Pancreas (tissue), 10 donors: ENCODE measurements around the gene RBPJ. TPM values are rescaled to one million over a fixed set of nuclear protein-coding genes. Genes with fewer than 3 reads are reported as not detected.

Experiments used
- ATAC-seq, 4 donors: fragments of 200-7000 bp; cut with Tn5 transposase; one replicate each; pipeline versions ENCODE4 v1.8.0 to v1.9.1; 2020; ENCODE audit warnings: mild to moderate bottlenecking in 4 of 4, moderate library complexity in 4 of 4
- DNase-seq, 6 donors: peaks; one replicate each; pipeline ENCODE4 v3.0.0-alpha.2; 2020
- FAIRE-seq: peaks from 2 replicates; lab custom pipeline; 2012; peaks lifted over from hg19 to GRCh38; lab: Jason Lieb, UNC
- H3K27ac ChIP-seq, 4 donors: fragments of 200-600 bp; sonication (generic); 1 replicate in 3 of 4; 2 replicates in 1 of 4; pipeline versions ENCODE4 v1.5.0 to v1.8.0; 2020
- H3K27me3 ChIP-seq, 4 donors: fragments of 200-600 bp; one replicate each; pipeline ENCODE4 v1.8.0; 2021
- H3K36me3 ChIP-seq, 3 donors: fragments of 200-600 bp; sonication (generic) in 1 of 3; one replicate each; pipeline versions ENCODE4 v1.5.0 to v1.8.0; 2020 to 2021
- H3K4me1 ChIP-seq, 3 donors: fragments of 200-600 bp; one replicate each; pipeline ENCODE4 v1.8.0; 2021
- H3K4me3 ChIP-seq, 4 donors: fragments of 200-600 bp; sonication (generic) in 2 of 4; one replicate each; pipeline versions ENCODE4 v1.5.0 to v1.8.0; 2020 to 2021
- H3K9me3 ChIP-seq, 4 donors: fragments of 200-600 bp; one replicate each; pipeline ENCODE4 v1.8.0; 2021
- WGBS, 2 donors: extraction: QIAGEN DNeasy Blood & Tissue Kit; methylation state at CpG; one replicate each; pipeline ENCODE4 v1.1.7; 2013; 5-methylcytosine and 5-hydroxymethylcytosine counted together
- intact Hi-C, 3 donors: fragments of 100-400 bp; cut with DNase I; formaldehyde crosslinking; loops; one replicate each; pipeline versions ENCODE4 v1.11.1 to v1.14.2; 2022
- polyA plus RNA-seq, 2 donors: library from polyadenylated mRNA; stranded (reverse); fragments of 200-250 nt; gene quantifications; one replicate each; pipeline ENCODE4 v1.2.3, GENCODE V29; 2013
- total RNA-seq, 6 donors: library from RNA; stranded (reverse); fragmentation: NEBNext Ultra II Directional in 4 of 6; extraction: Animal tissue kit (Norgen Biotek cat#: 25700) in 4 of 6; gene quantifications; one replicate each; pipeline versions ENCODE4 v1.2.1 to v1.2.4, GENCODE V29; 2021 to 2023
- TF ChIP-seq, protein P1 (sequence below), 4 donors: fragments of 200-600 bp; sonication (generic) in 3 of 4; IDR thresholded peaks; one replicate each; pipeline versions ENCODE4 v1.5.0 to v1.8.0; 2021; ENCODE audit warnings: antibody characterized with exemption in 4 of 4
- donor health status: healthy with polysubstance abuse.
- donor health status: DM: no; HTN: no; CAD: no; lungs with moderate emphysema.
- donor health status: DM: no; HTN: no; CAD: no.
- donor health status: control.
- donor health status: control.
- donor health status: Bipolar disorder and iron deficiency.
- donor health status: DM: yes; HTN: yes; CAD: no.
- donor health status: DM: no; HTN: no; CAD: no.
- donor health status: DM: no; HTN: no; CAD: no.
- donor health status: DM: yes; HTN: yes; CAD: no.

Gene RBPJ
- total and polyA plus RNA-seq, 8 donors = 17.6 to 50.2 (median 24.0) TPM

DNA sequence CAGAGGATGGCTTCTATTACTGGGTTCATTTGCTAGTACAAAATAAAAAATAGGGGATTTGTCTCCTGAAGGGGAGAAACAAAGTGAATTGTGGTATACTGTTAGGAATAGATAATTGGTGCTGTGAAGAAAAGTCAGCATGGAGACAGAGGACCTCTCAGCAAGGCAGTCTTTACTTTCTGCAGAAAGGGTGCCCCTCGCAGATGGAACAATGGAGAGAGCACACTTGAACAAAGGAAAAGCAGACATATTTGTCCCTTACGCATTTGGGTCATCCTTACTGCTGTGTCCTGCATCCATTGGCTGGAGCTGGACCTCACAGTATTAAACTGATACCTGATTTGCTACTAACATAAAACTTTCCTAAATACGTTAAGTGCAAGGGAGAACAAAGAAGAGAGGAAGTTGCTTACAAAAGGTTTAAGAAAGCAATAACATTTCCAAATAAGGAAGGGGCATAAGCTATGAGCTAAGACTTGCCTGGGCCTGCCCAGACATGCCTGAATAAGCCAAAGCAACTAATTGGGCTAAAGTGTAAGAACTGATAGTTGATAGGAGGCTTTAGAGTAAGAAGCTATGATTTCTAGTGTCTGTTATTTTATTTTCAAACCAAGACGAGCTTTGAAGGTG lies 85.6 kb downstream of the RBPJ start:
- ATAC-seq = no peak
- no peaks in the 10 kb centered on the region for H3K27me3 ChIP-seq
- DNase-seq = no peak
- TF ChIP-seq, protein P1, sequence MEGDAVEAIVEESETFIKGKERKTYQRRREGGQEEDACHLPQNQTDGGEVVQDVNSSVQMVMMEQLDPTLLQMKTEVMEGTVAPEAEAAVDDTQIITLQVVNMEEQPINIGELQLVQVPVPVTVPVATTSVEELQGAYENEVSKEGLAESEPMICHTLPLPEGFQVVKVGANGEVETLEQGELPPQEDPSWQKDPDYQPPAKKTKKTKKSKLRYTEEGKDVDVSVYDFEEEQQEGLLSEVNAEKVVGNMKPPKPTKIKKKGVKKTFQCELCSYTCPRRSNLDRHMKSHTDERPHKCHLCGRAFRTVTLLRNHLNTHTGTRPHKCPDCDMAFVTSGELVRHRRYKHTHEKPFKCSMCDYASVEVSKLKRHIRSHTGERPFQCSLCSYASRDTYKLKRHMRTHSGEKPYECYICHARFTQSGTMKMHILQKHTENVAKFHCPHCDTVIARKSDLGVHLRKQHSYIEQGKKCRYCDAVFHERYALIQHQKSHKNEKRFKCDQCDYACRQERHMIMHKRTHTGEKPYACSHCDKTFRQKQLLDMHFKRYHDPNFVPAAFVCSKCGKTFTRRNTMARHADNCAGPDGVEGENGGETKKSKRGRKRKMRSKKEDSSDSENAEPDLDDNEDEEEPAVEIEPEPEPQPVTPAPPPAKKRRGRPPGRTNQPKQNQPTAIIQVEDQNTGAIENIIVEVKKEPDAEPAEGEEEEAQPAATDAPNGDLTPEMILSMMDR (IDR thresholded peaks at IDR 0.05) = no peak
- WGBS, 2 donors = 97 to 99% methylated on average over 4 of the region's 4 CpGs
- peaks cover 0 to 10% (median 0%) of the 10 kb centered on the region in 3 donors for H3K36me3 ChIP-seq
- peaks cover 0 to 4% (median 0%) of the 10 kb centered on the region in 4 donors for H3K9me3 ChIP-seq
- intact Hi-C loops = loop anchor here in 1 of 3 donors (10.0 kb wide), 1 partner anchor 382 kb away; no protein-coding TSS in a partner anchor
- H3K27ac ChIP-seq = no peak overlapping the region
- FAIRE-seq = no peak
- H3K4me3 ChIP-seq = no peak overlapping the region
- H3K4me1 ChIP-seq = peaks cover 0 to 4% (median 4%) of the 10 kb centered on the region in 3 donors

DNA sequence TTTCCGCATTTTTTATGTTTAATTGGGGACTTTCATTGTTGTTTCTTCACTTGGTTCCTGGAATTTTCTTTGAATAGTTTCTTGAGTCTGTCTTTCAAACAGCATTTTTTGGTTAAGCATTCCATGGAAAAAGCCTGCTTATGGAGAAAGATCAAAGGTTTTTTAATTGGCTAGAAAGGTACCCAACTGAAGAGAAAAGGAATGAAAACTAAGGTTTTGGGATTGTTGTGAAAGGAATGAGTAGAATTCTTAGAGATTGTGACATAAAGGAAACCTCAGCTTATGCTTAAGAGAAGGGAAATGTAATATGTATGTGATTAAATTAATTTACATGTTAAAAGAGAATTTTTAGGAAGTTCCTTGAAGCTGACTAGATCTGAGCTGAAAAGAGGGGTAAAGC lies 86.7 kb downstream of the RBPJ start:
- FAIRE-seq (no peak), ATAC-seq (no peak), DNase-seq (no peak)
- Histone ChIP-seq H3K36me3 (peaks cover 0 to 10% (median 0%) of the 10 kb centered on the region in 3 donors), H3K4me3 (no peak overlapping the region), H3K4me1 (peaks cover 0 to 3% (median 2%) of the 10 kb centered on the region in 3 donors), H3K9me3 (peaks cover 0 to 4% (median 0%) of the 10 kb centered on the region in 4 donors), H3K27me3 (no peaks in the 10 kb centered on the region), H3K27ac (no peak overlapping the region)
- WGBS, 2 donors = 97 to 100% methylated on average over 1 of the region's 1 CpG
- TF ChIP-seq, protein P1 (IDR thresholded peaks at IDR 0.05) = no peak
- intact Hi-C loops = loop anchor here in 1 of 3 donors (10.0 kb wide), 1 partner anchor 383 kb away; no protein-coding TSS in a partner anchor

DNA sequence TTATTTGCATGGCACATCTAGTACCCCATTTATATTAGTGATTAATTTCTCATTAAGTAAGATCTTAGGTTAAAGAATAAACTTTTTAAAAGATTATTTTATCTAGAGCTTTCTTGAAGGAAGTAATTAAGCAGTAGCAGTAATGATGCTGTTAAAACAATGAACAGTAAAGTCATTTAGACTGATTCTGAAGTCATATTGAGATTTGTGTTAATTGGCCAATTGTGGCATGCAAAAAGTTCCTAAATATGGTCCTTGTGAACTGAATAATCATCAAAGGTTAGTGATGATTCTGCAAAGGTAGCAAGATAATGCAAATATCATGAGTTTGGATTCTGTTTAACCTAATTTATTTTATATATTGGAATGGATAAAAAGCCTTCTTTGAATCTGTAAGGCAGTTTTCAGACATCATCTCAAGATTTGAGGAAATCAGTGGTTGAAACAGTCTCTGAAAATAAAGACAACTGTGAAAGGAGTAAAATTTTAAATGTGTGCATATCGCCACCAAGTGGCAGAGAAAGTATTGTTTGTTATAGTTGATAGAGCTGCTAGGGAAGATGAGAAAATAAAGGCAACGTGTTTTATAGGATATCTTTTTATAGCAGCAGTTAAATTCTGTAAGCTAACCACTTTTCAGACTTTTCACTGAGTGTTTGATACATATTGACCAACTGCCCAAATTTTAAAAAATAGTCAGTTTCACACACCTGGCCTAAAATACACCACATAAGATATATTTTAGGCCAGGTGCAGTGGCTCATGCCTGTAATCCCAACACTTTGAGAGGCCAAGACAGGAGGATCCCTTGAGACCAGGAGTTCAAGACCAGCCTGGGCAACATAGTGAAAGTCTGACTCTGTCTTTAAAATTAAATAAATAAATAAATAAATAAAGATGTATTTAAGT lies 89.8 kb downstream of the RBPJ start:
- intact Hi-C loops = loop anchor here in 1 of 3 donors (5.0 kb wide), 1 partner anchor 328 kb away; no protein-coding TSS in a partner anchor

More for the DNA sequence above, 89.8 kb downstream of the RBPJ start:
- H3K27me3 ChIP-seq = no peaks in the 10 kb centered on the region
- TF ChIP-seq, protein P1 (IDR thresholded peaks at IDR 0.05) = peak in 3 of 4 donors; percentile 39 to 47 (median 46)
- no peak overlapping the region for H3K27ac ChIP-seq
- 1 to 7% methylated on average over 2 of the region's 2 CpGs for WGBS, 2 donors
- no peak overlapping the region for H3K4me3 ChIP-seq
- H3K36me3 ChIP-seq = peaks cover 0 to 10% (median 0%) of the 10 kb centered on the region in 3 donors
- ATAC-seq (peak in 3 of 4 donors; percentile 57 to 70 (median 65)), DNase-seq (peak in 1 of 6 donors; percentile 36), FAIRE-seq (peak; percentile 97)
- H3K4me1 ChIP-seq = peaks cover 0 to 20% (median 15%) of the 10 kb centered on the region in 3 donors
- peaks cover 0 to 4% (median 0%) of the 10 kb centered on the region in 4 donors for H3K9me3 ChIP-seq
